HepG2 (cell line): ENCODE measurements around the gene PUS1. TPM values are rescaled to one million over a fixed set of nuclear protein-coding genes. Genes with fewer than 3 reads are reported as not detected.
"Not testable (repeated sequence)": the region's sequence is repeated elsewhere in the genome, so short reads cannot be mapped to it uniquely, and the experiment has no call there.

Experiments used
- ATAC-seq: fragments of 200-7000 bp; cut with Tn5 transposase; 3 replicates; pipeline ENCODE4 v1.9.1; 2020; ENCODE audit warnings: mild to moderate bottlenecking, moderate library complexity
- BruUV-seq: library from RNA; stranded (reverse); fragments of 400-500 nt; replicated peaks from 2 replicates; lab custom pipeline; 2021; lab: Mats Ljungman, UMichigan
- CTCF ChIA-PET: fragments of 300-600 bp; formaldehyde crosslinking; extraction: SDS; loops from one replicate; lab custom pipeline; 2021; ENCODE audit warnings: low total read pairs, inconsistent platforms, low intra/inter-chr PET ratio; lab: Yijun Ruan, JAX
- POLR2A ChIA-PET: fragments of 350-600 bp; sonication (Branson Sonifier 250); formaldehyde crosslinking; loops from one replicate; lab custom pipeline; 2020; ENCODE audit warnings: antibody characterized with exemption, inconsistent platforms; lab: Yijun Ruan, JAX
- DNase-seq: peaks from one replicate; pipeline ENCODE4 v3.0.0-alpha.2; 2015; ENCODE audit warnings: low spot score
- FAIRE-seq: peaks from 3 replicates; lab custom pipeline; 2011; peaks lifted over from hg19 to GRCh38; lab: Jason Lieb, UNC
- H2AFZ ChIP-seq: one replicate; pipeline ENCODE4 v1.6.1; 2011; ENCODE audit warnings: low read length, inconsistent platforms
- H3K27ac ChIP-seq: fragments of 300-600 bp; 3 replicates; pipeline ENCODE4 v1.8.0; 2011; ENCODE audit warnings: mixed run types, mild to moderate bottlenecking, mixed read lengths, low read length, inconsistent platforms; ENCODE audit not compliant: insufficient read depth; ENCODE audit errors: extremely low read length
- H3K27me3 ChIP-seq, 2 experiments: fragments of 200-600 bp in 1 of 2; 2 replicates in 1 of 2; 3 replicates in 1 of 2; pipeline versions ENCODE4 v1.6.0 to v1.8.0; 2011; ENCODE audit warnings: low read length in 2 of 2, mild to moderate bottlenecking in 2 of 2, moderate library complexity in 2 of 2, inconsistent platforms in 1 of 2; ENCODE audit not compliant: insufficient read depth in 2 of 2, control insufficient read depth in 1 of 2
- H3K36me3 ChIP-seq, 2 experiments: fragments of 200-600 bp in 1 of 2; replicated peaks in 1 of 2; 2 replicates in 1 of 2; 3 replicates in 1 of 2; pipeline versions ENCODE4 v1.5.1 to v1.8.0; 2011; ENCODE audit warnings: low read length in 2 of 2, inconsistent platforms in 1 of 2; ENCODE audit not compliant: insufficient read depth in 2 of 2, control insufficient read depth in 1 of 2
- H3K4me1 ChIP-seq: 2 replicates; pipeline ENCODE4 v1.5.1; 2012; ENCODE audit warnings: low read length, inconsistent platforms; ENCODE audit not compliant: insufficient read depth
- H3K4me2 ChIP-seq: 2 replicates; pipeline ENCODE4 v1.6.0; 2011; ENCODE audit warnings: low read depth, low read length, inconsistent platforms
- H3K4me3 ChIP-seq, 3 experiments: fragments of 200-600 bp in 1 of 3; sonication (generic), shearing (Covaris generic) in 1 of 3; replicated peaks in 1 of 3; 2 replicates each; pipeline ENCODE4 v1.5.1; 2011 to 2016; ENCODE audit warnings: low read length in 3 of 3, inconsistent platforms in 2 of 3, low read depth in 2 of 3, mild to moderate bottlenecking in 2 of 3, control low read depth in 1 of 3, mixed read lengths in 1 of 3; ENCODE audit not compliant: insufficient read depth in 1 of 3
- H3K79me2 ChIP-seq: one replicate; pipeline ENCODE4 v1.6.1; 2011; ENCODE audit warnings: low read length, inconsistent platforms; ENCODE audit not compliant: insufficient read depth
- H3K9ac ChIP-seq: 2 replicates; pipeline ENCODE4 v1.6.0; 2011; ENCODE audit warnings: mild to moderate bottlenecking, low read depth, low read length, inconsistent platforms; ENCODE audit not compliant: insufficient read depth
- H3K9me3 ChIP-seq: 2 replicates; pipeline ENCODE4 v1.5.1; 2012; ENCODE audit warnings: mild to moderate bottlenecking, low read length
- H4K20me1 ChIP-seq: 2 replicates; pipeline ENCODE4 v1.6.0; 2011; ENCODE audit warnings: inconsistent platforms, mild to moderate bottlenecking, low read length, moderate library complexity; ENCODE audit not compliant: insufficient read depth
- CBX1 ChIP-seq: IDR thresholded peaks from one replicate; pipeline ENCODE4 v1.6.1; 2016; ENCODE audit warnings: antibody characterized with exemption, low read depth
- HNRNPH1 ChIP-seq: fragments of 200-400 bp; formaldehyde crosslinking; optimal IDR thresholded peaks from 2 replicates; pipeline ENCODE3; 2017; ENCODE audit warnings: mild to moderate bottlenecking, low read depth, low read length
- JUN ChIP-seq: sonication (generic); formaldehyde crosslinking; IDR thresholded peaks from 2 replicates; pipeline ENCODE4 v1.4.0; 2020; ENCODE audit warnings: mild to moderate bottlenecking, missing genetic modification reagents
- MAFG ChIP-seq: sonication (generic); formaldehyde crosslinking; IDR thresholded peaks from 2 replicates; pipeline ENCODE4 v1.5.1; 2020; ENCODE audit warnings: mild to moderate bottlenecking, missing genetic modification reagents
- MYC ChIP-seq: sonication (generic); formaldehyde crosslinking; IDR thresholded peaks from 2 replicates; pipeline ENCODE4 v1.9.0; 2021; ENCODE audit warnings: missing genetic modification reagents, borderline replicate concordance
- PCBP1 ChIP-seq: fragments of 200-400 bp; formaldehyde crosslinking; IDR thresholded peaks from 2 replicates; pipeline ENCODE4 v1.6.1; 2017; ENCODE audit warnings: mild to moderate bottlenecking, low read depth, low read length, borderline replicate concordance
- RAD51 ChIP-seq: fragments of 450-650 bp; IDR thresholded peaks from 2 replicates; pipeline ENCODE4 v1.6.1; 2016; ENCODE audit warnings: borderline replicate concordance
- RBM22 ChIP-seq: fragments of 200-400 bp; formaldehyde crosslinking; optimal IDR thresholded peaks from 2 replicates; pipeline ENCODE3; 2017; ENCODE audit warnings: mild to moderate bottlenecking, low read length, moderate library complexity
- SMAD1 ChIP-seq: sonication (generic); formaldehyde crosslinking; IDR thresholded peaks from 2 replicates; pipeline ENCODE4 v1.4.0; 2020; ENCODE audit warnings: missing genetic modification reagents, low read depth, mild to moderate bottlenecking, borderline replicate concordance
- THYN1 ChIP-seq: sonication (generic); formaldehyde crosslinking; IDR thresholded peaks from 2 replicates; pipeline ENCODE4 v1.8.1; 2023; ENCODE audit warnings: low read depth, mild to moderate bottlenecking, moderate library complexity, missing genetic modification reagents, borderline replicate concordance
- ZNF274 ChIP-seq: sonication (generic); formaldehyde crosslinking; IDR thresholded peaks from 2 replicates; pipeline ENCODE4 v1.5.1; 2020; ENCODE audit warnings: mild to moderate bottlenecking, missing genetic modification reagents
- ZNF331 ChIP-seq: sonication (generic); formaldehyde crosslinking; IDR thresholded peaks from 2 replicates; pipeline ENCODE4 v1.4.0; 2020; ENCODE audit warnings: missing genetic modification reagents
- ZNF382 ChIP-seq: sonication (generic); formaldehyde crosslinking; IDR thresholded peaks from 2 replicates; pipeline ENCODE4 v1.5.0; 2020; ENCODE audit warnings: missing genetic modification reagents, mild to moderate bottlenecking, borderline replicate concordance
- ZNF639 ChIP-seq: conservative IDR thresholded peaks from 2 replicates; pipeline ENCODE4 v1.6.1; 2018; ENCODE audit warnings: missing genetic modification reagents
- ZNF652 ChIP-seq: IDR thresholded peaks from 2 replicates; pipeline ENCODE4 v1.6.1; 2016; ENCODE audit warnings: low read depth, borderline replicate concordance
- ZNF792 ChIP-seq: IDR thresholded peaks from 2 replicates; pipeline ENCODE4 v1.6.1; 2016
- WGBS: methylation state at CpG from one replicate; pipeline ENCODE4 v1.1.6; 2017; ENCODE audit warnings: low lambda C conversion rate; 5-methylcytosine and 5-hydroxymethylcytosine counted together
- in situ Hi-C: cut with HindIII; loops from 2 replicates; pipeline ENCODE4 v1.10.0; 2017; ENCODE audit warnings: low pct_unique_long_range_greater_than_20kb; ENCODE audit not compliant: extremely low pct_ligation_motif_present
- intact Hi-C: fragments of 100-400 bp; cut with micrococcal nuclease; formaldehyde crosslinking; loops from one replicate; pipeline ENCODE4 v1.10.0; 2022; ENCODE audit not compliant: unreplicated experiment
- polyA plus RNA-seq, 8 experiments: library from polyadenylated mRNA; depleted of rRNA in 3 of 8; stranded (reverse) in 7 of 8; unstranded in 1 of 8; fragments of >200 nt; fragmentation: Illumina TruSeq in 4 of 8; extraction: Trizol in 4 of 8; gene quantifications; 2 replicates each; pipeline versions ENCODE4 v1.2.1 to v1.2.3, GENCODE V29; 2011 to 2016; ENCODE audit warnings: low read depth in 4 of 8, missing spikeins in 1 of 8, mixed read lengths in 1 of 8; ENCODE audit not compliant: insufficient read depth in 1 of 8
- total RNA-seq, 5 experiments: library from RNA; depleted of rRNA; stranded (reverse); fragments of >200 nt; fragmentation: Illumina TruSeq; extraction: Trizol; gene quantifications; 2 replicates each; pipeline ENCODE4 v1.2.3, GENCODE V29; 2016; ENCODE audit warnings: low read depth in 1 of 5
- TF ChIP-seq, protein P1 (sequence below): IDR thresholded peaks from 2 replicates; pipeline ENCODE4 v1.6.1; 2016; ENCODE audit warnings: control low read depth
- TF ChIP-seq, protein P2 (sequence below): sonication (generic); formaldehyde crosslinking; IDR thresholded peaks from 2 replicates; pipeline ENCODE4 v1.4.0; 2020; ENCODE audit warnings: mild to moderate bottlenecking, missing genetic modification reagents

The PUS1 gene
- total and polyA plus RNA-seq, 2 of the 13 experiments (the other 11 are each of a cell fraction or from before 2014, with no cell fraction given): 19.2 to 24.7 TPM

- H3K4me2 ChIP-seq, H3K9me3 ChIP-seq, FAIRE-seq, CTCF ChIA-PET, ATAC-seq, H2AFZ ChIP-seq, BruUV-seq, intact Hi-C loops, H3K4me3 ChIP-seq, H3K27ac ChIP-seq, H3K27me3 ChIP-seq, DNase-seq, H3K9ac ChIP-seq, in situ Hi-C loops, POLR2A ChIA-PET: not testable (repeated sequence)
- peaks cover 27% of the 10 kb centered on the region for H3K4me1 ChIP-seq
- peaks cover 5 to 21% of the 10 kb centered on the region in 2 experiments for H3K36me3 ChIP-seq
- no CpG with 5 or more reads among the region's 20 CpGs for WGBS
- peaks cover 12% of the 10 kb centered on the region; the same call in 1 of the 2 replicates for H4K20me1 ChIP-seq
- peaks cover 61% of the 10 kb centered on the region for H3K79me2 ChIP-seq
Observed at GRCh38 chr12:131961328-131961727, 32.3 kb downstream of the PUS1 start.

DNA sequence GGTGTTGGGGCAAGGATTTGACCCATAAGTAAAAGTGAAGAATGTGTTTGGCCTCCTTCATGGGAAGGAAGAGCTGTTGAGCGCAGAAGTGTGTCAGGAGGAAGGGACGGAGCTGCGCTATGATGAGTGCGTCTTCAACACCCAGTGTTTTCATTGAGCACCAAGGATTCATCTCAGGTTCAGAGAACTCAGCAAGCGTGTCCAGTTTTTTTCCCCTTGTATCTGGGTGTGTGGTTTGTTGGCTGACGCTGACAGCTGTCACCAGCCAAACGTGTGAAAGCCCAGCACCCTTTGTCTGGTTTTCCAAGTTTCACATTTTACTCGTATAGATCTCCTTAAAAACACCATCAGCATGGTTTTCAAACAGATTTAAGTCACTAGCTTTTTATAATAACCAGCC, 33.0 kb downstream of the PUS1 start:
- Histone ChIP-seq H3K4me1 (peaks cover 20% of the 10 kb centered on the region), H3K9me3 (no peaks in the 10 kb centered on the region), H2AFZ (no peak overlapping the region), H3K4me2 (no peak overlapping the region), H3K79me2 (peaks cover 59% of the 10 kb centered on the region), H3K36me3 (peaks cover 6 to 21% of the 10 kb centered on the region in 2 experiments), H3K4me3 (no peak overlapping the region), H3K27me3 (no peaks in the 10 kb centered on the region), H3K9ac (no peak overlapping the region), H4K20me1 (peaks cover 6% of the 10 kb centered on the region; the same call in 1 of the 2 replicates), H3K27ac (no peak overlapping the region)
- intact Hi-C loops (no loop called here), in situ Hi-C loops (no loop called here)
- DNase-seq: no peak
- no peak for ATAC-seq
- ChIA-PET CTCF (no interaction called here), POLR2A (no interaction called here)
- WGBS: 95% methylated on average over 8 of the region's 8 CpGs
- no TSS peak for BruUV-seq
- FAIRE-seq: no peak
- TF ChIP-seq PCBP1 (no peak), CBX1 (no peak), ZNF792 (no peak), ZNF652 (CRISPR knock-in tag) (no peak), RBM22 (no peak), MAFG (CRISPR knock-in tag) (no peak), ZNF274 (CRISPR knock-in tag) (no peak), ZNF382 (no peak), THYN1 (CRISPR knock-in tag) (no peak), SMAD1 (CRISPR knock-in tag) (no peak), MYC (no peak), JUN (CRISPR knock-in tag) (no peak), RAD51 (no peak), HNRNPH1 (no peak), ZNF331 (CRISPR knock-in tag) (no peak), ZNF639 (CRISPR knock-in tag) (no peak)
- TF ChIP-seq, protein P1, sequence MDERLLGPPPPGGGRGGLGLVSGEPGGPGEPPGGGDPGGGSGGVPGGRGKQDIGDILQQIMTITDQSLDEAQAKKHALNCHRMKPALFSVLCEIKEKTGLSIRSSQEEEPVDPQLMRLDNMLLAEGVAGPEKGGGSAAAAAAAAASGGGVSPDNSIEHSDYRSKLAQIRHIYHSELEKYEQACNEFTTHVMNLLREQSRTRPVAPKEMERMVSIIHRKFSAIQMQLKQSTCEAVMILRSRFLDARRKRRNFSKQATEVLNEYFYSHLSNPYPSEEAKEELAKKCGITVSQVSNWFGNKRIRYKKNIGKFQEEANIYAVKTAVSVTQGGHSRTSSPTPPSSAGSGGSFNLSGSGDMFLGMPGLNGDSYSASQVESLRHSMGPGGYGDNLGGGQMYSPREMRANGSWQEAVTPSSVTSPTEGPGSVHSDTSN: no peak
- TF ChIP-seq, protein P2, sequence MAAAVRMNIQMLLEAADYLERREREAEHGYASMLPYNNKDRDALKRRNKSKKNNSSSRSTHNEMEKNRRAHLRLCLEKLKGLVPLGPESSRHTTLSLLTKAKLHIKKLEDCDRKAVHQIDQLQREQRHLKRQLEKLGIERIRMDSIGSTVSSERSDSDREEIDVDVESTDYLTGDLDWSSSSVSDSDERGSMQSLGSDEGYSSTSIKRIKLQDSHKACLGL (CRISPR knock-in tag): no peak
